Cerebellar nuclear complex (tissue), 1 donor: ENCODE results near the gene KIFAP3.
A peak's percentile ranks its signal among the peaks of the same experiment; 100 is the strongest.
"Not testable (repeated sequence)": the region's sequence is repeated elsewhere in the genome, so short reads cannot be mapped to it uniquely, and the experiment has no call there.

Experiments
- DNase-seq, 2 experiments: peaks; one replicate each; lab custom pipeline; 2025; lab: John Stamatoyannopoulos, UW

The KIFAP3 gene

DNA sequence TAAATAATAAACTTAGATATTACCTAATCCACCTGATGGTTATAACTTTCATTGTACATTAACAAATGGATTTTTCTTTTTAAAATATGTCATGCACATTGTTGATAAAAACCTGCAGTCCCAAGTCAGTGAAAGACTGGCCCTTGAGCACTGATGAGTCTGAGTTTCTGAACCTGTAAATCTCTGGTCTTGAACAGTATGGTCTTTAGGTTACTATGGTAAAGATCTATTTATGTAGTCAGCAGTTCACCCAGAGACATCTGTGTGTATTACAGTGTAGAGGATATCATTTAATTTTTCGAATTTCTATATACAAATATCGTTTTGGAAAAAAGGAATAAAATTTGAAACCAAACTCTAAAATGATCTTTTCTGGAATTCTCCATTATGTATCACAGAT, 150.4 kb downstream of the KIFAP3 start:
- DNase-seq: no peak

DNA sequence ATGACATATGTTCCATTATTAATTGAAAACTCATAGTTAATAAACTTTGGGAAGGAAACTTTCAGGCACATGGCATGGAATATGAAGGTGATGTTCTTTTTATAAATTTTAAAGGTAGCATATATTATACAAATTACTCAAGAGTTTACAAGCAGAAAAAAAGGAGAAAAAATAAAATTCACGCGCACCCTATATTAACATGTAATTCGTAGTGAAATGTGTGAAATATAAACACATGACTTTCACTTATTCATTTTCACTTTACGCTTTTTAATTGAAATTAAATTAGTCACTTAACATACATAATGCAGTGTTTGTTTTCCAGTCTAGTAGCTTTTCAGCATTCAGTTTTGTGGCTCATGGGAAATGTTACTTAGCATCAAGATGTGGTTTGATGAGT, 153.4 kb downstream of the KIFAP3 start:
- no peak for DNase-seq

DNA sequence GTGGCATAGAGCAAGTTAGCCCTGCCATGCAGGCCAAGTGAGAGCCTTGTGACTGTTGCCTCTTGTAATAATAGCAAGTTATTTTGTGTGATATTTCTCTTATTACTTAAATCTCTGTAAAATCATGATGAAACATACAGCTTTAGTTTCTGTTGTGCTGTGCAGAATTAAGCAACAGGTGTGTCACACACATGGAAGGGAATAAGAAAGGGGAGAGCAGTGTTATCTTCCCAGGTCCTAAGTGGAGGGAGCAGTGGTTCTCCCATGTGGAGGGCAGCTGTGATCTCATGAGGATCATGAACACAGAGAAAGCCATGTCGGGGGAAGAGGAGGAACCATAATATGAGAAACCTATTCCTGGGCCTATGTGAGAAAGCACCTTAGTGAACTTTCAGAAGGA, 155.6 kb downstream of the KIFAP3 start:
- DNase-seq: no peak

DNA sequence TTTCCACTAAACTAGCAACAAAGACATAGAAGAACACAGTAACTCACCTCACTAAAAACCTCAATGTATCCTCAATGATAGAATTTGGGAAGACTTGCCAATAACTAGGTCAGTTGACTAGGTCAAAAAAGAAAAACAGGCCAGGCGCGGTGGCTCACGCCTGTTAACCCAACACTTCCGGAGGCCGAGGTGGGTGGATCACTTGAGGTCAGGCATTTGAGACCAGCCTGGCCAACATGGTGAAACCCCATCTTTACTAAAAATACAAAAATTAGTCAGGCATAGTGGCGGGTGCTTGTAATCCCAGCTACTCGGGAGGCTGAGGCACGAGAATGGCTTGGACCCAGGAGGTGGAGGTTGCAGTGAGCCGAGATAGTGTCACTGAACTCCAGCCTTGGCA, 156.3 kb downstream of the KIFAP3 start:
- not testable (repeated sequence) for DNase-seq

DNA sequence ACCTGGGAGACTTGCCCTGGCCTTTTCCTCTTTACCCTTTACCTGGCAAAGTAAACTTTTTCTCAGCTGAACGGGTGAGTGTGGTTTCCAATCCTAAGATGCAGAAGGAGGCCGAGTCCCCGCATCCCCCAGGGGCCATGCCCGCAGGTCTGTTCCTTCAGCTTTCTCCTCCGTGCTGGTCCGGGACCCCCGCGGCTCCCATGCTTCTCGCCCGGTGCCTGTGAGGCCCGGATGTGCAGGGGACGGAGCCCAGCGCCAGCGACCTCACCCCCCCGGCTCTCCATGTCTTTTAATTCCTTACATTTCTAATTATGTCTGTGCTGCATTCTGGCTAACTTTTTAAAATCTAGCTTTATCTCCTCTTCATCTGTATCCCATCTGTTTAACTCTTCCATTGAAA, 159.3 kb downstream of the KIFAP3 start:
- DNase-seq: no peak

DNA sequence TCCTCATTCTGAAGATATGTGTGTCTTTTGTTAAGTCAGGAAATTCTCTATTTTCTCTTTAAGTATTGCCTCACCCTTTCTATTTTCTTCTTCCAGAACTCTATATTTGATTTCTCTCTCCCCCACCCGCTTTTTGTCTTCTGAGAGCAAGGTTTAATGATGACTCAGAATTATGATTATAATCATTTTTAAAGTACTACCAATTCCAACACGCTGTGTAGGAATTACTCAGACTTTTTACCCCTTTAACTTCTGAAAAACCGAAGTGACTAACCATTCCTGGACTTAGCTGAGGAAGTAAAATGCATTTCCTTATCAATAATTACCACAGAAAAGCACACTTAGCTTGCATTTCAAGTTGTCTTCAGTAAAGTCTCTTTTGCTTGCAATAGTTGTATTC, 160.0 kb downstream of the KIFAP3 start:
- no peak for DNase-seq

DNA sequence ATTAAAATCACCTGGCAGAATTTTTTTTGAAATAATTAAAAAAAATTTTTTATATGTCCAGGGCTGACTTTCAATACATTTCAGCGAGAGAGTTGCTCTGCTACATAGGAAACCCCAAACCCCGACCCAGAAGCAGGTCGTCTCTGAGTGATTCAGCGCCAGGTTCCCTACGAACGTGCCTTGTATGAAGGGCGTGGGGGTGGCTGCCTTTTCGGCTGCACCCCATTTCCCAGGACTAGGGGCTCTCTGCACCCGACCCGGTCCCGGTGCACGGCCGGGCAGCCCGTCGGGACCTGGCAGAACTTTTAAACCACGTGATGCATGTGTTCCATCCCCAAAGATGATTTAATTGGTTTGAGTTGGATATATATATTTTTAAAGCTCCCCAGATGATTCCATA, 165.0 kb downstream of the KIFAP3 start:
- no peak for DNase-seq

DNA sequence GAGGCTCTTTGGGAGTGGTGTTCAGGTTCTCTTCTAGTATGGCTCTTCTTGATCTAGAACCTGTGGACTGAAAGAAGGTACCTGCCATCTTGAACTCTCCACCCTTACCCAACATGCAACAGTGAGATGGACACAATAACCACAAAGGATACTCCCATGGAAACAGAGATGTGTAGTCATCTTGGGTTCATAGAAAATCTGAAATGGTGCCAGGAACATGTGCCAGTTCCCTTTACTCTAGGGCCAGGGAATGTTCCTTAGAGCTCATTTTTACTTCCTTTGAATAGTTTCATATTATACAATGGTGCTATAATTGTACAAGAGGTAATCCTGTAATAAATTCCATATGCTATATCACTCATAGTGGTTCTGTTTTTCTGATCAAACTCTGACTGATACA, 167.6 kb downstream of the KIFAP3 start:
- no peak for DNase-seq

DNA sequence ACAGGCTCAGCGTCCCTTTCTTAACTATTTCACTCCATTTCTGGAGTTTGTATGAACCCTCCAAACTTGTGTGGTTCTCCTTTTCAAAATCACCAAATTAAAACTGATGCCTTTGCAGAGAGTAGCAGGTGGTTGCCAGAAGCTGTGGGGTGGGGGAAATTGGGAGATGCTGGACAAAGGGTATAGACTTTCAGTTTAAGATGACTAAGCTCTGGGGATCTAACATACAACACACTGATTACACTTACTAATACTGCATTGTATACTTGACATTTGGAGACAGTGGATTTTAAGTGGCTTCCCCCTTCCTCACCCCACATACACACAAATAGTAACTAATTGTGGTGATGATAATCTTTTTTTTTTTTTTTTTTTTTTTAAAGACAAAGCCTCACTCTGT, 169.7 kb downstream of the KIFAP3 start:
- DNase-seq: no peak

DNA sequence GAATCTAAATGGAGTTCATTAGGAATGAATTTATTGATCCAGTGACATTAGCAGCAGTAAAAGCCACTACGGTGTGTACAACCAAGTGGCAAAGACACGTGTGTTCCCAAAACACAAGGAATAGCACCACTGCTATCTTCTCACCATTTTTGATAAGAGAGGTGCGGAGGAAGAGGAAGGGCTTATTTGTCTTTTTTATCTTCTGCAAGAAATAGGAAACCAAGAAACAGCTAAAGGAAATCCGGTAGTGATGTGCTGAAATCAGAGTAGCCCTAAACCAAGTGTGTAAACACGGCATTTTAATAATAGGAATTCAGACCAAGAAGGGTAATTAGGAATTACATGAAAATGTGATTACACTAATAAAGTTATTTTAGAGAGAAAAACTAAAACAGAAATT, 171.7 kb downstream of the KIFAP3 start:
- no peak for DNase-seq

DNA sequence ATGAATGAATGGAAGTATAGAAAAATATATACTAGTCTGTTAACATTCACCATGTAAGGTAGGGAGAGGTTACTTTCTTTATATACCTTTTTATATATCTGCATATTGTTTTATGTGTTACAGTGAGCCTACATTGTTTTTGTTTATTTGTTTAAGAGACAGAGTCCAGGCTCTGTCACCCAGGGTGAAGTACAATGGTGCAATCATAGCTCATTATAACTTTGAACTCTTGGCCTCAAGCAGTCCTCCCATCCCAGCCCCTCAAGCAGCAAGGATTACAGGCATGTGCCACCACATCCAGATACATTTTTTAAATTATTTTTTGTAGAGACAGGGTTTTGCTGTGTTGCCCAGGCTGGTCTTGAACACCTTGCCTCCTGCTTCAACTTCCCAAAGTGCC, 173.4 kb downstream of the KIFAP3 start:
- no peak for DNase-seq

DNA sequence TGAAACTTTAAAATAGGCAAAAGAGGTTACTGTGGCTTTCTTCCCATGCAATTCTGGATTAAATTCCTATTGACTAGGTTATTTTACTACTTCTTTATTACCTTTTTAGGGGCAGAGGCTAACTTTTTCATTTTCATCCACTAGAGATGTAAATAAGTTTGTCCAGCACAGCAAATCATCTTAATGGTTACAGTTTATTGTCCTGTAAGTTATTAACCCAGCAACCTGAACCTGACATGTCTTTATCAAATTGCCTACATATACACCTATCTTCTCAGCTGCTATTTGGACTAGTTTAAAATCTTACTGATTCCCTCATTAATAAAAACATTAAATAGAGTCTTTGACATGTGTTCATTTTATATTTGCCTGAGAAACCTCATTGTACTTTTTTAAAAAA, 173.9 kb downstream of the KIFAP3 start:
- DNase-seq: no peak

DNA sequence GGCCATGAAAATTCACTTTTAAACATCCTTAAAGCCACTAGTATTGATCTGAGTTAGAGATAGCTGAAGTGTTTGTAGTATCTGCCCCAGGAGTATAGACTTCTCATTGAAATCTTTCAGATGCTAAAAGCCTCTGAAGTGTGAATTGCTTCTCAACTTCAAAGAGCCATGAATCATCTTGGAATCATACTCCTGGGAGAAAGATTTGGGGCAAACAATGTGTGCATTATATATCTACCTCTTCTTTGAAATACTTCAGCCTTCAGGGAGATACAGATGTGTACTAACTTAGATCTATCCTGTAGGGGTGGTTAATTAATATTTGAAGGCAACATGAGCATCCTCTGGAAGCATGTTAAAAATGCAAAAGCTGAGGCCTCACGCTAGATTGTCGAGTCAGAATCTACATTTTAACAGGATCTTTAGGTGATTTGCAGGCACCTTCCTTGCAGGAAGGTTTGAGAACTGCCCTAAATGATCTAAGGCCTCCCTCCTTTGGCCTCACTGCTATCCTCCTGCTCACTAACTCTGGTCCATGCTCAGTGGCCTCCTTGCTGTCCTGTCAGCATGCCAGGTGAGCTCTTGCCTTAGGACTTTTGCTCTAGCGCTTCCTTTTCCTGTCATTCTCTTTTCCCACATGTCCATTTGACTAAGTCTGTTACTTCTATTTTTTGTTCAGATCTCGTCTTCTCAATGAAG, 174.8 kb downstream of the KIFAP3 start:
- no peak for DNase-seq

DNA sequence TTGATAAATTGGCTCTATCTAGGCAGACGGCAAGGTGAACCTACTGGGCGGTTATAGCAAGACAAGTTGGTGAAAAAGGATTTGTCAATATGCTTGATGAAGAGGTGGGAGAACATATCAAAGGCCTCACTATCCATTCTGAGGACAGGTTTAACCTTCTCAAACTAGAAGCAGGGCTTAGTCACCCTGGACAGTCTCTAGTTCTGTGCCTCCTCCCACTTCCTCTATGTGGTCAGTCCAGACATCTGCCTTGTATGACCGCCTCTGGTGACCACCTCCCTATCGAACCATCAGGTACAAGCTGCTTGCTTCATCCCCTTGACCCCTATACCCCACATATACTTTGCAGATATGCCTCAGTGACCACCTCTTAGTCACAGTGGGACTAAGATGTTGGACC, 178.5 kb downstream of the KIFAP3 start:
- no peak for DNase-seq

DNA sequence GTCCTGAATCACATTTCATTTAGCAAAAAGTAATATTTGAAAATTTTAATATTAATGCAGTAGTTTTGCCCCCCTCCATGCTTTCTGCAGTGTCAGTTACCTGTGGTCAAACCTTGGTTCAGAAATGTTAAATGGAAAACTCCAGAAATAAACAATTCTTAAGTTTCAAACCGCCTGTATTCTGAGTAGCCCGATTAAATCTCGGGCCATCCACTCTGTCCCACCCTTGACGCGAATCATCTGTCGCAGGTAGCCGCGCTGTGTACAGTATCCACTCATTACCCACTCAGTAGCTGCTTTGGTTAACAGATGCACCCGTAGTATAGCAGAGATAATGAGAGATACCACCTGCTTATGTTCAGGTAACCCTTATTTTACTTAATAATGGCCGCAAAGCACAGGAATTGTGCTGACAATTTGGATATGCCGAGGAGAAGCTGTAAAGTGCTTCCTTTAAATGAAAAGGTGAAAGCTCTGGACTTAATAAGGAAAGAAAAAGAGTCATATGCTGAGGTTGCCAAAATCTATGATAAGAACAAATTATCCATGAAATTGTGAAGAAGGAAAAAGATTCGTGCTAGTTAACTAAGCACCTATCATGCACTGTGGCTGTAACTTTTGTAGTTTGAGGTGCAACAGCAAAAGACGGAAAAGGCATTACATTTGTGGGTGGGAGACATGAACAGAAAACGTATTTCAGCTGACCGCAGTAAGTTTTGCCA, 179.9 kb downstream of the KIFAP3 start:
- DNase-seq: peak in 1 of 2 experiments; percentile 24

DNA sequence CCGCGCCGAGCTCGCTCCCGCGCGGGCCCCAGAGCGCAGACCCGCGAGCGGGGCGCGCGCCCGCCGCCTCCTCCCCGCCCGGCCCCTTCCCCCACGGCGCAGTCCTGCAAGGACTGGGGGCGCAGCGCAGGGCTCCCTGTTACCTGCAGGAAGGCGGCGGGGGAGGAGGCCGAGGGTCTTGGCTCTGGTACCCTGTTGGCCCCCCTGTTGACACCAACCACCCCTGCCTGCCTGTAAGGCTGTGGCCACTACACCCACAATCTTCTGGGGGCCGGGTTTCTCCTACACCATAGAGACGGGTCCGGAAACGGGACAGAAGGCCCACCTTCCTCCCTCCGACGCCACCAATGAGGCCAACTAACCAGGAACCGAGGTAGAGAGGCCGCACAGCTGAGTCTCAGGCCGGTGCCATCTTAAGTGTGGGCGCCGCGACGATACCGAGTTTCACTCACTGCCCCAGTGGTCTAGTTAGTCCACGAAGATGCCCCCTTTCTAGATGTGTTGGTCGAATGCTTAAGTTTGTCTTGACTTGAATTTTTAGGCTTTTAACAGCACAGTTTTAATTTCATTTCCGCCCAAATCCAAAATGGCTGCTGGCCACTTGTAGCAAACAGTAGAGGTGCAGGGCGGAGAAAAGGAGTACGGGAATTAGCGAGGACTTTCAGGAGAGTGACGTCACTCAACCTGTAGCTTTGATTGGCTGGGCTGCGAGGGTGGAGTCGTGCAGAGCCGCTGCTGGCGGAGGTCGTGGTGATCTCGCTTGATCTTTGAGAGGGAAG, 180.7 kb downstream of the KIFAP3 start, which contains the start of gene SCYL3:
TSS of gene SCYL3 (minus strand) at position 252 of the 779 bp plus-strand sequence. CDS start 5,056 bp downstream, outside the sequence.
- peak; percentile 58 to 93 for DNase-seq

DNA sequence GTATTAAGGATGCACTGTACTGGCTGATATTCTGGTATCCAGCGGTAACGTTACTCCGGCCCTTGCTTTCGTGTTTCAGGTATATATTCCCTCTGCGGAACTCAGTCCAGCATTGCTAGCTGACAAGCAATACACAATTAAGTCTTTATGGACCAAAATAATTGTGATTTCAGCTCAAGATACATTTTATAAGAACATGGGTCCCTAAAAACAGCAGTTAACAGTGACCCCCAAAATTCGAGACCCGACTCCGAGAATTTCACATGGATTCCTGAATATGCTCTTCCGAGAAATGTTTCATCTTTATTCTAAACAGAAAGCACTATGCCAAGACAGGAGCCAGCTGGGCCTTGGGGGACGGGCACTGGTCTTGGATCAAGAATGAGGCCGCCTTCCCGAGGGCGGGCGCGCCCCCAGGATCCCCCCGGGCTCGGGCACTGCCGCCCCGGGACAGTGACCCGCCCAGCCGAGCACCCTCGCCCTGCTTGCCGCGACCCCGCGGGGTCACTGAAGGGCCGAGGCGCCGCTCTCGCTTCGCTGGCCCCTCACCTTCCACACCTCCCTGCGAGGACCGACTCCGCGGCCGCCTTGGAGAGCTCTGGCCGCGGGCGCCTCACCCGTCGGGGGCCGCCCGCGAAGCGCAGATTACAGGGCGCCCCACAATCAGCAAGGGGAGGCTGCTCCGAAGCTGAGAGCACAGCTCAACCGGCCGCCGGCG, 181.4 kb downstream of the KIFAP3 start:
- DNase-seq: peak in 1 of 2 experiments; percentile 5

DNA sequence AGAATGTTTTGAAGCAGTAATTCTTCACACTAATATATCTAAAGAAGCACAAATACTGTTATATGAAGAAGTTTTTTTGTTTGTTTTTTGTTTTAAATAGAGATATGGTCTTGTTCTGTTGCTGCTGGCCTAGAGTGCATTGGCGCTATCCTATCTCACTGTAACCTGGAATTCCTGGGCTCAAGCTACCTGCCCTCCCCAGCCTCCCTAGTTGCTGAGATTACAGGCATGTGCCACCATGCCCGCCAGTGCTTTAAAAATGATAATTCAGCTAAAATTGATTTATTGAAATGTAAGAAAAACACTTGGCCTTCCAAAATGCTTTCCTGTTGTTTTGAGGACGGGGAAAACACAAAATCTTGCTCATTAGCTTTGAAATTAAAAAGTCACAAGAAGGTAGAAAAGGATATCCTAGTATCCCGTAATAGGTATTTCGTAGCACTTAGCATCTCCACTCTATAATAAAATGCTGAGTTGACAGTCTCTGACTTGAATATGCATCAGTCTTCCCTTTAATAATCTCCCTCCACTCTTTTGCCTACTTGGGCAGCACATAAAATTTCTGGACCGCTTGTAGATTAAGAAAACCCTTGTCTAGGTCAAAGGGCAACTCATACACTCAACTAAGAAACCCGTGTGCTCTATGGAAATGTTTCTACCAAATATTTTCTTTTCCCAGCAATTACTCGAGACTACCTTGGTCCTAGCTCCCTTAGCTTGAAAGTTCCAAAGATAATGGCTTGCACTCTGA, 182.1 kb downstream of the KIFAP3 start:
- no peak for DNase-seq

DNA sequence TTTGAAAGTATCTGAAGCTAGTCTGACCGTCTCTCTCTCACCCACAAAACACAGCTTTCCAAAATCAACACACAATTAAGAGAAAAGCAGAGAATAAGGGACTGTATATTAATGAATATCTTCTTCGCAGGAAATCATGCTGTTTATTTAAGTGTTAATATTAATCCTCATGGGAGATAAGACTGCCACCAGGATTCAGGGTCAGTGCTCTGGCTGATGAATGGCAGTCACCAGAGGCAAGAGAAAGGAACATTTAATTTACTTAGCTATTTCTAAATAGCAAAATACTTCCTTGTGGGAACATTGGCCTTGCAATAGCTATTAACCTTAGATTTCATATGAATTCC, 183.0 kb downstream of the KIFAP3 start:
- DNase-seq: no peak

DNA sequence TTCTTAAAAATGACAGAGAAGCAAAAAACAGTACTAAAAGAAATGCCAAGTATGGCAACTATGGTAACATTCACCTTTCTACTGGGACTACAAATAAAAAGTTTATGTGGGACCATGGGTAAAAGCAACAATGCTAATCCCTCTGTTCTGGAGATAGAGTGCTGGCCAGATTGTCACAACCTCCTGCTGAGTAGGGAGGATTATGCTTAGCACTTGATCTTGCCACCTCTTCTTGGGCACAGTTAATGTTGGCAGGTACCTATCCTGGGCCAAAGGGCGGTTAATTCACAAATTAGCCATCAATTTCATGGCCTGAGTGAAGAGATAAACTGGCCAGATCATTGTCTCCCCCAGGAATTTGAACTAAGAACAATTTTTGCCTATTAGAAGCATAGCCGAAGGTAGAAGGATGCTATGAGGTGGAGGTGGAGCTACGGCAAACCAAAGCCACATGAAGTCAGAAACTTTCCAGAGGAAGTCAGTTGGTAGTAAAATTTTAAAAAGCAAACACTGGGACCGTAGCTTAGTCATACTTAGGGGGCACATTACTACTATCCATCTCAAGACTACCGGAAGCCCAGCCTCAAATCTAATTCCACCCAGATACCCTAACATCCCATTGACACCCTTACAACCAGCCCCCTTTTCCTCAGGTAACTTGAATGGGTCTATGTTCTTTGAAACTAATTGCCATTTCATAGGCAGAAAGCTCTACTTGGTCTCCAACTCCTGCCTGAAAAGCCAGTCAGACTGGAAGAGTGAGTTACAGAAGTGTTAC, 183.5 kb downstream of the KIFAP3 start:
- DNase-seq: no peak

DNA sequence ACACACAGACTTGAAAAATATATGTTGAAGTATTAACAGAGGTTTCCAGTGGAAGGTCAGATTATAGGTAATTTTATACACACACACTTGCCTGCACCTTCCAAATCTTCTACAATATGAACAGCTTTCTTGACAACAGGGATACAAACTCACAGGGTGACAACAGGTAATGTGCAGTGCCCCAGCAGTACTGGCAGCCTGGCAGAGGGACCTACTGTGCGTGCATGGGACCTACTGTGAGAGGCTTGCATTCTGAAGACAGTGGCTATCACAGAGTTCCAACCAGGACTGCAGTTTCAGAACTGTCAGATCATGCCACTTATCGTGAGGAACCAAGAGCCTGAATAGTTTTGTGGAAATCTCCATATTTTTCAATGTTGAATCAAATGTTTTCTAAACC, 184.6 kb downstream of the KIFAP3 start:
- DNase-seq: no peak
